ENCODE results near the gene MAP6. TPM values are rescaled to one million over a fixed set of nuclear protein-coding genes. Genes with fewer than 3 reads are reported as not detected.

MAP6 gene
- total RNA-seq, 1 donor from 2014 or later = 26.4 TPM

GRCh38 chr11:75665990-75666389 lies 2.8 kb downstream of the MAP6 start:
- peak overlapping the region; percentile 17 for H3K4me3 Mint-ChIP-seq (ENCODE audit: unreplicated experiment)
- no peaks in the 10 kb centered on the region for H3K9me3 Mint-ChIP-seq (ENCODE audit: low read depth)
- no peak for TF ChIP-seq CTCF (IDR thresholded peaks at IDR 0.05)
- H3K4me1 Mint-ChIP-seq (ENCODE audit: low read depth) = peaks cover 15% of the 10 kb centered on the region
- H3K27ac Mint-ChIP-seq (ENCODE audit: unreplicated experiment) = no peak overlapping the region
- peaks cover 2% of the 10 kb centered on the region for H3K36me3 Mint-ChIP-seq (ENCODE audit: low read depth)
- DNase-seq (ENCODE audit: low spot score) = no peak
- peaks cover 20% of the 10 kb centered on the region for H3K27me3 Mint-ChIP-seq (ENCODE audit: low read depth)

- peaks cover under 1% of the 10 kb centered on the region for H3K36me3 Mint-ChIP-seq (ENCODE audit: low read depth)
- no peak overlapping the region for H3K4me3 Mint-ChIP-seq (ENCODE audit: unreplicated experiment)
- peaks cover 15% of the 10 kb centered on the region for H3K4me1 Mint-ChIP-seq (ENCODE audit: low read depth)
- no peak for TF ChIP-seq CTCF (IDR thresholded peaks at IDR 0.05)
- H3K9me3 Mint-ChIP-seq (ENCODE audit: low read depth) = no peaks in the 10 kb centered on the region
- no peak overlapping the region for H3K27ac Mint-ChIP-seq (ENCODE audit: unreplicated experiment)
- no peak for DNase-seq (ENCODE audit: low spot score)
- H3K27me3 Mint-ChIP-seq (ENCODE audit: low read depth) = peaks cover 11% of the 10 kb centered on the region
Measured at GRCh38 chr11:75665126-75665525, 3.7 kb downstream of the MAP6 start.

- H3K4me3 Mint-ChIP-seq (ENCODE audit: unreplicated experiment) = no peak overlapping the region
- no peak for TF ChIP-seq CTCF (IDR thresholded peaks at IDR 0.05)
- H3K27me3 Mint-ChIP-seq (ENCODE audit: low read depth) = peaks cover 12% of the 10 kb centered on the region
- peaks cover 15% of the 10 kb centered on the region for H3K4me1 Mint-ChIP-seq (ENCODE audit: low read depth)
- peaks cover 3% of the 10 kb centered on the region for H3K36me3 Mint-ChIP-seq (ENCODE audit: low read depth)
- H3K9me3 Mint-ChIP-seq (ENCODE audit: low read depth) = no peaks in the 10 kb centered on the region
- DNase-seq (ENCODE audit: low spot score) = no peak
- H3K27ac Mint-ChIP-seq (ENCODE audit: unreplicated experiment) = no peak overlapping the region
Measured at GRCh38 chr11:75664389-75664788, 4.4 kb downstream of the MAP6 start.

- Mint-ChIP-seq H3K9me3 (ENCODE audit: low read depth) (no peaks in the 10 kb centered on the region), H3K27me3 (ENCODE audit: low read depth) (peaks cover 13% of the 10 kb centered on the region), H3K27ac (ENCODE audit: unreplicated experiment) (no peak overlapping the region), H3K4me3 (ENCODE audit: unreplicated experiment) (no peak overlapping the region), H3K4me1 (ENCODE audit: low read depth) (peaks cover 13% of the 10 kb centered on the region), H3K36me3 (ENCODE audit: low read depth) (peaks cover 4% of the 10 kb centered on the region)
- no peak for DNase-seq (ENCODE audit: low spot score)
- no peak for TF ChIP-seq CTCF (IDR thresholded peaks at IDR 0.05)
Measured at GRCh38 chr11:75663808-75664207, 5.0 kb downstream of the MAP6 start.

- Mint-ChIP-seq H3K4me3 (ENCODE audit: unreplicated experiment) (no peak overlapping the region), H3K27ac (ENCODE audit: unreplicated experiment) (no peak overlapping the region), H3K36me3 (ENCODE audit: low read depth) (peaks cover 6% of the 10 kb centered on the region), H3K4me1 (ENCODE audit: low read depth) (peaks cover 20% of the 10 kb centered on the region), H3K9me3 (ENCODE audit: low read depth) (no peaks in the 10 kb centered on the region), H3K27me3 (ENCODE audit: low read depth) (peaks cover 9% of the 10 kb centered on the region)
- no peak for TF ChIP-seq CTCF (IDR thresholded peaks at IDR 0.05)
- no peak for DNase-seq (ENCODE audit: low spot score)
Measured at GRCh38 chr11:75659836-75660235, 9.0 kb downstream of the MAP6 start.

All from chondrocyte (in vitro differentiated cells).